Measurements from ENCODE around the gene TSHZ2.

The TSHZ2 gene

GRCh38 chr20:53216478-53216855 is 244.3 kb downstream of the TSHZ2 start:
- DNase-seq = no peak

DNA sequence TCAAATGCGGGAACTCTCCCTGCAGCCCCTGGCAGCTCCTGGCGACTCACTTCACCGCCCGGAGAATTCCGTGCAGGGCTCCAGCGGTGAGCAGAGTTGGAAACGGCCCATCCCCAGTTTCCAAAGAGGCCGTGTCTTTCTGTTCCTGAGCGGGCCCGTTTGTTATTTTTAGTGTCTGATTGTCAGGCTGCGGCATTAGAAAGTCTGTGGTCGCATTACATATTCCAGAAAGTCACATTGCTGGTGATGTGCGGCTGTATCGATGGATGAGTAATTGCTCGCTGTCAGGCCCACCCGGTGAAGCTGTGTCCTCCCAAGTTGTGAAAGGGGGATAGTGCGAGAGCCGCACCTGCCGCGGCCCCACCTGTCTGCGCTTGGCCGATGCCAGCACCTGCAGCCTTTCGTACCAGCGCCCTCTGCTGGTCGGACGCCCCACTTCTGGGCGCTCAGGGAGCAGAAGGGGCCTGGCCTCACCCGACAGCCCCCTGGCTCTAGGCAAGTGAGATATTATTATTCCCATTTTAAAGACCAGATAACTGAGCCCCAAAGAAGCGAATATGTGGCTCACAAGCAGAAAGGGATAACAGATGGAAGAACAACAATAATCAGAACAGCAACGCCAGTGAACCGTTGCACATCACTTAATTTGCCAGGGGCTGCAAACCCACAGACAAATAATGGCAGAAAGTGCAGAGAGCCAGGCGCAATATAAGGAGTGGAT is 244.9 kb downstream of the TSHZ2 start:
- DNase-seq = peak; percentile 82

DNA sequence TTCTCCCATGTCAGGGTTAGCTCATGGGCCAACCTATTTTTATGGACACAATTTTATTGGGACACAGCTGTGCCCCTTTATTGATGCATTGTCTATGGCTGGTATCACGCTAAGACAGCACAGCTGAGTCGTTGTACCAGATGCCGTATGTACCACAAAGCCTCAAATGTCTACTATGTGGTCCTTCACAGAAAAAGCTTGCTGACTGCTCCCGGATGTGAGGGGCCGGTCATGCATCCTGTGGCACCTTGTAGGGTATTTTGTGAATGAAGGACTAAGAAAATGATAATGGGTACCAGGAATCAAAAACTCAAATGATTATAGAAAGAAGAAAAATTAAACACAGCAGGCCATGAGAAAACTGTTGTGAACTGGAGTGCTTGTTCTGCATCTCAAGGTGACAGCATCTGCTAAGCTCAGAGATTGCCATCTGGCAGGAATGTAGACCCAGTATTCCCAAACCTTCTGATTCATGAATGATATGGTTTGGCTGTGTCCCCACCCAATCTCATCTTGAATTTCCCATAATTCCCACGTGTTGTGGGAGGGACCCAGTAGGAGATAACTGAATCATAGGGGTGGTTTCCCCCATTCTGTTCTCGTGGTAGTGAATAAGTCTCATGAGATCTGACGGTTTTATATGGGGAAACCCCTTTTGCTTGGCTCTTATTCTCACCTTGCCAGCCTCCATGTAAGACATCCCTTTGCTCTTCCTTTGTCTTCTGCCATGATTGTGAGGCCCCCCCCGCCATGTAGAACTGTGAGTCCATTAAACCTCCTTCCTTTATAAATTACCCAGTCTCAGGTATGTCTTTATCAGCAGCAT is 248.5 kb downstream of the TSHZ2 start:
- no peak for DNase-seq

DNA sequence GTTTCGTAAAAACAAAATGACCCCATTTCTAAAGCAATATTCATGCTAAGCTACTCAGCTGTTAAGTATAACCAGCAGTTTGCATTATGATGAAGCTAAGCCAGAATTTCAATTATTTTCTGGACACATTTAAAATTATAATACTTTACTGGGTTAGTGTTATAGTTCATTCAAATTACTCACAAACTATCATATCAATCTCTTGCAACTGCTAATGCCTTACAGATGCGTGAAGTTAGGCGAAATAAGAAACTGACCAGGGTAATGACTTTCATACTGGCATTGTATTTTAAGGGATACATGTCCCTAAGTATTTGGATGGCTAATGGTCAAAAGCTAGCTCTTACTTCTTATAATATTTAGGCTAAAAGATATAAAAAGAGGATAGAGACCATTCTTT is 249.6 kb downstream of the TSHZ2 start:
- no peak for DNase-seq

GRCh38 chr20:53222416-53222815 is 250.3 kb downstream of the TSHZ2 start:
- no peak for DNase-seq

DNA sequence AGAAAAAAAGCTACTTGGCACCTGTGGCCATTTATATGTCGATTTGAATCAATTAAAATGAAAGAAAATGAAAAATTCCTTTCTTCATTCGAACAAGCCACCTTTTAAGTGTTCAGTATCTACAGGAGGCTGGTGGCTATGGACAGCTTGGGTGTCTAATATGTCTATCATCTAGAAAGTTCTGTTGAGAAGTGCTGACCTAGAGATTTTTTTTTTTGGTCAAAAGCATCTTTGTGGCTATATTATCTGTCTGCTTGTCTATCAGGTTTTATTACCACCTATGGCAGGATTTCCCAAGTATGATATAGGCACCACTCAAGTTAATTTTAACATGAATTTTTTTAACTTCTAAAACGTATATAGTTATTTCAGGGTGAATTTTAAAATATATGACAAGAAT is 250.8 kb downstream of the TSHZ2 start:
- no peak for DNase-seq

DNA sequence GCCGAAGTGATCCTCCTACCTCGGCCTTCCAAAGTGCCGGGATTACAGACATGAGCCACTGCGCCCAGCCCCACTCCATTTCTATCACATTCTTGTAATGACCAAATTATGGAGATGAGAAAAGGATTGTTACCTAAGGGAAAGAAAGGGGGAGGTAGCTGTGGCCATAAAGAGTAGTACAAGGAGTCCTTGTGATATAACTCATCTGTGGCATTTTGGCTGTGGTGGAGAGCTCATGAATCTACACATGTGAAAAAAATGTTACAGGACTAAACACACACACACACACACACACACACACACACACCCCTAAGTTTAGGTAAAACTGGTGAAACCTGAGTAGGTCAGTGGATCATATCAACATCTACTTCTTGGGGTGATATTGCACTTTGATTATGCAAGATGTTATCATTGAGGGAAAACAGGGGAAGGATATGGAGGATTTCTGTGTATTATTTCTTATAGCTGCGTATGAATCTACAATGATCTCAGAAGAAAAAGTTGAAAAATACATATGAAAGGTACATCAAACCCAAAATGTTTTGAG is 251.5 kb downstream of the TSHZ2 start:
- DNase-seq = no peak

GRCh38 chr20:53224851-53225250 is 252.7 kb downstream of the TSHZ2 start:
- no peak for DNase-seq

DNA sequence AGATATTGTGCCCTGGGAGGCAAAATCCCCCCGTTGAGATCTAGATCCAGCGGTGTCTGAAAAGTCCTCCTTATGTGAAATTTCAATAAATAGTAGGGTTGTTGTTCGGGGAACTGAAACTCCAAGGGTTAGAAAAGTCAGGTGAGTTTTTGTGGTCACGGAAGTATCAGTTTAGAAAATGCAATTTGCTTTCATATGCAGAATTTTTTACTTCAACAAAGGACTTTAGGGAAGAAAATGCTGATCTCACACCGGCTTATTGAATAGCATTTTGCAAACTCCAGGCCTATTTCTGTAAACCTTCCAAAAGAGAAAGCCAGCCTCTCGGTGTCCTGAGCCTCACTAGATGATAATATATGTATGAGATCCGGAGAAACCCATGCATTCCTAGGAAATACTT is 254.7 kb downstream of the TSHZ2 start:
- no peak for DNase-seq

- no peak for DNase-seq
These were observed 255.4 kb downstream of the TSHZ2 start for GRCh38 chr20:53227523-53227922.

DNA sequence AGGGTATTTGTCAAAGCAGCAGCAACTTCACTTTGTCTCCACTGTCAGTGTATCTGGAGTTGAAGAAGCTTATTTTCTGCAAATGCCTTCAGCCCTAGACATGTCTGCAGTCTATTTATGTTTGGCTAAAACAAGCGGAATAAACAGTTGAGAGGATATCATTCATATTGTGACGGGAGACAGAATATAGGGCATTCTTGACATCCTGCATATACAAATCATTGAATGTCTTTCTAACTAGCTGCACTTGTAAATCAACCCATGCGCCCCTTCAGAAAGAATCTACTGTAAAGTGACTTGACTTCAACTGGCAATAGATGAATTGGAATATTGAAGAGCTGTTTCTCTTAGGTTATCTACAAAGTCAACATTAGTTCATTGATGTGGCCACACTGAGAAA is 258.9 kb downstream of the TSHZ2 start:
- no peak for DNase-seq

DNA sequence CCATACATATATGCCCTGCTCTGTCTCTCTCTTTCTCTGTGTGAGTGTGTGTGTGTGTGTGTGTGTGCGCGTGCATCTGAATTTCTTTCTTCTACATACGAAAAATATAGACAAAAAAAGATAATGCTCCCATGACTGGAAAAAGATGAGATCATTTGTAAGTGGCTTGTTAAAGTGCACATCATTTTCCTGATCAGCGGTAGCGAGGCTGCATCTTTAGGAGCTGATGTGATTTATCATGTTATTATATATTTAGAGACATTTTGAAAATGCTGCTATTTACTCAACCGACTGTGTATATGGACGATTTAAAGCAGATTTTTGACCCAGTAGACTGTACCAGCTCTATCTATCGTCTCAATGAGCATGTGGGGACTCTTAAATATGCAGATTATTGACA is 265.3 kb downstream of the TSHZ2 start:
- DNase-seq = no peak

- DNase-seq = no peak
These were observed 266.0 kb downstream of the TSHZ2 start for GRCh38 chr20:53238121-53238660.

- DNase-seq = no peak
These were observed 271.0 kb downstream of the TSHZ2 start for GRCh38 chr20:53243152-53243551.

DNA sequence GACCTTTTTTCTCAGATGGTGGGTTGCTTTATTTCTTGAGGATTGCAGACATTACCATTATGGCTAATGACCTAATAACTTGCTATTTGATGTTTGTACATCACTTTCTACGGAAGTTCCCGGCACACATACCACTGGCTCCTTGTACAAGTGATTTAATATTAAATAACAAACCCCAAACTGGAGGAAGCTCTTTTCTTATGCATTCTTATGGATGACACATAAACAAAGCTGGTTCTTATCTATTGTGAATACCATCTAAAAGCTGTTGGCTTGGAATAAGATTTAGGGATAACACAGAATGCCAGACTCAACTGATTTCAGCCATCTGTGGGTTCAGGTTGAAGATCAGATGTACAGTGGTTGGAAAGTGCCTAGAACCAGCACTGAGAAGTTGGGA is 272.6 kb downstream of the TSHZ2 start:
- no peak for DNase-seq

DNA sequence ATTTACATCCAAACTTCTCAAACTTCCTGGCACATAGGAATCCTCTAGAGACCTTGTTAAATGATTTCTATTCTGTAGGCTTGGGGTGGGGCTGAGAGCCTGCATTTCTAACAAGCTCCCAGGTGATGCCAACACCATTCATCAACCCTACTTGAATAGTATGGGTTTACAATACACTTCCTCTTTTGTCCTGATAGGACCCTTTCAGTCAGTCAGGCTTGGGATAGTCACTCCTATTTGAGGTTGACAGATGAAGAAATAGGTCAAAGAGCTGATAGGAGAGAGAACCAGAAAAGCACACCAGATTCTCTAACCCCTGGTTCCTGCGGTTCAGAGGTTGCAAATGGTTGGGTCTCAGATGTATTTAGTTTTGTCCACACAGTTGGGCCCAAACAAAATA is 273.4 kb downstream of the TSHZ2 start:
- no peak for DNase-seq

- DNase-seq = peak; percentile 58
These were observed 275.4 kb downstream of the TSHZ2 start for GRCh38 chr20:53247468-53248103.

- no peak for DNase-seq
These were observed 278.3 kb downstream of the TSHZ2 start for GRCh38 chr20:53250456-53250855.

DNA sequence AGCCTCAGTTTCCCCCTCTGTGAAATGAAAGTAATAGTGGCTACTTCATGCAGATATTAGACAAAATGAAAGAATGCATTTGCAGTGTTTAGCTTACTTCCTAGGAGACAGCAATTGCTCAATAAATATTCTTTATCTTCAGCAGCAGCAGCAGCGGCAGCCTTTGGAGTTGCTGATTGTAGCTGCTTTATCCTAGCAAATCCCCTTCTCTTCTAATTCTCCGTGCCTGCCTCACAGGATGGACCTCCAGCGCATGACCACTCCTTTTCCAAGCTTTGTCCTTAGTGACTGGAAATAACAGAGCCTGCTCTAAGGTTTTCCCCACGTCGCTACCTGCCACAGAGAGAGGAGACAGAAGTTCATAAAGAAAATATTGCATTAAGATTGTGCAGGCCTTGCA is 279.8 kb downstream of the TSHZ2 start:
- no peak for DNase-seq

- no peak for DNase-seq
These were observed 281.5 kb downstream of the TSHZ2 start for GRCh38 chr20:53253668-53254067.

DNA sequence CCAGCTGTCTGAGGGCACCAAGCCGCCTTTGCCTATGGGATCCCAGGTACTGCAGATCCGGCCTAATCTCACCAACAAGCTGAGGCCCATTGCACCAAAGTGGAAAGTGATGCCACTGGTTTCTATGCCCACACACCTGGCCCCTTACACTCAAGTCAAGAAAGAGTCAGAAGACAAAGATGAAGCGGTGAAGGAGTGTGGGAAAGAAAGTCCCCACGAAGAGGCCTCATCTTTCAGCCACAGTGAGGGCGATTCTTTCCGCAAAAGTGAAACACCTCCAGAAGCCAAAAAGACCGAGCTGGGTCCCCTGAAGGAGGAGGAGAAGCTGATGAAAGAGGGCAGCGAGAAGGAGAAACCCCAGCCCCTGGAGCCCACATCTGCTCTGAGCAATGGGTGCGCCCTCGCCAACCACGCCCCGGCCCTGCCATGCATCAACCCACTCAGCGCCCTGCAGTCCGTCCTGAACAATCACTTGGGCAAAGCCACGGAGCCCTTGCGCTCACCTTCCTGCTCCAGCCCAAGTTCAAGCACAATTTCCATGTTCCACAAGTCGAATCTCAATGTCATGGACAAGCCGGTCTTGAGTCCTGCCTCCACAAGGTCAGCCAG is 283.0 kb downstream of the TSHZ2 start:
- DNase-seq = peak; percentile 4

DNA sequence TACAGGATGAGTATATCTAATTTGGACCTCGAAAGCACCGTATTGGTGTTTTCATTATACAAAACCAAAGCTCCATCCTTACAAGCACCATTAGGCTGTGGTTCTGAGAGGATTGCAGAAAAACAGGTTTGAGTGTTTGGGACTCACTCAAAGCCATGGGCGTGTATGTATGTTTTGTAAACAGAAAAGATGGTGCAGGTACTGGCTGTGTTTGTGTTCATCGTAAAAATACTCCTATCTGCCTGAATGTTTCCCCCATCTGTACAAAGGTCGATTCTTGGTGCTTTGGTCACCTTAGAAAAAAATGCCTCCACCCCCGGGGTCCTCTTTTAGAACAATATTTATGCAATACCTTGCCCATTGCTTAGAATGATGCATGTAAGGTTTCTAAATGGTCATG is 286.6 kb downstream of the TSHZ2 start:
- DNase-seq = no peak

DNA sequence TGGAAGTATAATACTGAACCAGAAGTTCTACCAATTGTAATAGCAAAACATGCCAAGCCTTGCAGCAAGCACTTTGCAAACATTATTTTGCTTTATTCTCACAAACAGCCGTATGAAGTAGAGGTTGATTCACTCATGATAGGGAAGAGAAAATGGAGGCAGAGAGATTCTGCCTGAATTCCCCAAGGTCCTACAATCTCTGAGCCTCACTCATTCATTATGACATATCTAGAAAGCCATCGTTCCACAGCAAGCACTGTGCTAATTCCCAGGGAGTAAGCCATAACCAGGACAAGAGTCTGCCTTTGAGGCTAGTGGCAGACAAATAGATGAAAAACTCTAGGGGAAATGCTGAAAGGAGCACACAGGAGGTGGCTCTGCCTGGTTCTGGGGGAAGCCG is 288.0 kb downstream of the TSHZ2 start:
- DNase-seq = no peak

Measured in activated CD4-positive, alpha-beta T cell treated with anti-CD3 and anti-CD28 coated beads, Interleukin-2, Interleukin-6, amounts not matched to agents 100 ng/mL and 50 ng/mL, durations not matched to agents 16 hours and 8 hours (primary cell).